SU-DHL-6 (cell line): ENCODE results near the gene LTO1.
A peak's percentile ranks its signal among the peaks of the same experiment; 100 is the strongest.

Source experiments
- H2AFZ ChIP-seq: fragments of 200-600 bp; sonication (generic); 2 replicates; pipeline ENCODE4 v1.6.1; 2014; ENCODE audit warnings: low read depth, mild to moderate bottlenecking, moderate library complexity, mixed read lengths, antibody characterized with exemption, low read length; ENCODE audit not compliant: severe bottlenecking
- H3F3A ChIP-seq: fragments of 200-600 bp; shearing (Covaris generic); 2 replicates; pipeline ENCODE4 v1.6.0; 2016; ENCODE audit warnings: antibody characterized with exemption, mild to moderate bottlenecking; ENCODE audit not compliant: insufficient read depth
- H3K27ac ChIP-seq: fragments of 200-600 bp; sonication (generic); 2 replicates; pipeline ENCODE4 v1.5.1; 2016; ENCODE audit warnings: low read depth, mild to moderate bottlenecking, low read length, moderate library complexity, mixed read lengths
- H3K27me3 ChIP-seq: fragments of 200-600 bp; sonication (generic), shearing (Covaris generic); 2 replicates; pipeline ENCODE4 v1.6.0; 2014; ENCODE audit warnings: mild to moderate bottlenecking, low read length
- H3K36me3 ChIP-seq: fragments of 200-600 bp; sonication (generic); 2 replicates; pipeline ENCODE4 v1.6.1; 2014; ENCODE audit warnings: mild to moderate bottlenecking, low read length, mixed read lengths
- H3K4me2 ChIP-seq: fragments of 300-600, 200-600 bp; shearing (Covaris generic), sonication (generic); 2 replicates; pipeline ENCODE4 v1.6.0; 2014; ENCODE audit warnings: low read length, low read depth, mild to moderate bottlenecking; ENCODE audit not compliant: poor library complexity, severe bottlenecking
- H3K4me3 ChIP-seq: fragments of 200-600 bp; sonication (generic); 2 replicates; pipeline ENCODE4 v1.5.1; 2014; ENCODE audit warnings: antibody characterized with exemption, low read length, mild to moderate bottlenecking, mixed read lengths; ENCODE audit not compliant: insufficient read depth, poor library complexity, severe bottlenecking
- H3K79me2 ChIP-seq: fragments of 200-600 bp; sonication (generic); 2 replicates; pipeline ENCODE4 v1.6.1; 2014; ENCODE audit warnings: mild to moderate bottlenecking, low read length, moderate library complexity; ENCODE audit not compliant: insufficient read depth
- H3K9ac ChIP-seq: fragments of 200-600 bp; sonication (generic); 2 replicates; pipeline ENCODE4 v1.7.0; 2014; ENCODE audit warnings: mild to moderate bottlenecking, low read length
- H3K9me2 ChIP-seq: fragments of 200-600 bp; sonication (generic); replicated peaks from 2 replicates; pipeline ENCODE4 v1.6.1; 2014; ENCODE audit warnings: low read length; ENCODE audit not compliant: insufficient read depth
- H3K9me3 ChIP-seq: fragments of 200-600 bp; sonication (generic); 2 replicates; pipeline ENCODE4 v1.6.1; 2014; ENCODE audit warnings: low read length, mixed read lengths; ENCODE audit not compliant: insufficient read depth
- H4K20me1 ChIP-seq: fragments of 200-600 bp; sonication (generic); 2 replicates; pipeline ENCODE4 v1.6.1; 2014; ENCODE audit warnings: low read depth, mild to moderate bottlenecking, antibody characterized with exemption, low read length, moderate library complexity, mixed read lengths
- EZH2phosphoT487 ChIP-seq: fragments of 200-600 bp; sonication (generic), shearing (Covaris generic); conservative IDR thresholded peaks from 2 replicates; pipeline ENCODE4 v1.6.1; 2018; ENCODE audit warnings: mild to moderate bottlenecking, antibody characterized with exemption, low read length, moderate library complexity, mixed read lengths
- TF ChIP-seq, protein P1 (sequence below): fragments of 200-600 bp; sonication (generic); IDR thresholded peaks from one replicate; pipeline ENCODE4 v1.5.1; 2017; ENCODE audit warnings: antibody characterized with exemption, mild to moderate bottlenecking, low read length, moderate library complexity; ENCODE audit not compliant: insufficient read depth, poor library complexity, severe bottlenecking

LTO1 gene

GRCh38 chr11:69642549-69642912 lies 32.6 kb downstream of the LTO1 start:
- no peak overlapping the region for H3K27ac ChIP-seq
- no peaks in the 10 kb centered on the region for H3K27me3 ChIP-seq
- H3K4me2 ChIP-seq, result peak overlapping the region; percentile 62
- no peaks in the 10 kb centered on the region for H3K36me3 ChIP-seq
- no peak for TF ChIP-seq EZH2phosphoT487
- TF ChIP-seq, protein P1, sequence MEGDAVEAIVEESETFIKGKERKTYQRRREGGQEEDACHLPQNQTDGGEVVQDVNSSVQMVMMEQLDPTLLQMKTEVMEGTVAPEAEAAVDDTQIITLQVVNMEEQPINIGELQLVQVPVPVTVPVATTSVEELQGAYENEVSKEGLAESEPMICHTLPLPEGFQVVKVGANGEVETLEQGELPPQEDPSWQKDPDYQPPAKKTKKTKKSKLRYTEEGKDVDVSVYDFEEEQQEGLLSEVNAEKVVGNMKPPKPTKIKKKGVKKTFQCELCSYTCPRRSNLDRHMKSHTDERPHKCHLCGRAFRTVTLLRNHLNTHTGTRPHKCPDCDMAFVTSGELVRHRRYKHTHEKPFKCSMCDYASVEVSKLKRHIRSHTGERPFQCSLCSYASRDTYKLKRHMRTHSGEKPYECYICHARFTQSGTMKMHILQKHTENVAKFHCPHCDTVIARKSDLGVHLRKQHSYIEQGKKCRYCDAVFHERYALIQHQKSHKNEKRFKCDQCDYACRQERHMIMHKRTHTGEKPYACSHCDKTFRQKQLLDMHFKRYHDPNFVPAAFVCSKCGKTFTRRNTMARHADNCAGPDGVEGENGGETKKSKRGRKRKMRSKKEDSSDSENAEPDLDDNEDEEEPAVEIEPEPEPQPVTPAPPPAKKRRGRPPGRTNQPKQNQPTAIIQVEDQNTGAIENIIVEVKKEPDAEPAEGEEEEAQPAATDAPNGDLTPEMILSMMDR, result no peak
- no peaks in the 10 kb centered on the region for H3F3A ChIP-seq
- no peaks in the 10 kb centered on the region for H4K20me1 ChIP-seq
- no peaks in the 10 kb centered on the region for H3K9me3 ChIP-seq
- peak overlapping the region; percentile 41 for H3K4me3 ChIP-seq
- peak overlapping the region; percentile 71 for H2AFZ ChIP-seq
- peak overlapping the region; percentile 41; the same call in 1 of the 2 replicates for H3K9ac ChIP-seq
- no peaks in the 10 kb centered on the region for H3K9me2 ChIP-seq
- no peaks in the 10 kb centered on the region for H3K79me2 ChIP-seq

GRCh38 chr11:69641681-69642548 lies 33.2 kb downstream of the LTO1 start:
- H3K27ac ChIP-seq, result no peak overlapping the region
- no peaks in the 10 kb centered on the region for H3F3A ChIP-seq

DNA sequence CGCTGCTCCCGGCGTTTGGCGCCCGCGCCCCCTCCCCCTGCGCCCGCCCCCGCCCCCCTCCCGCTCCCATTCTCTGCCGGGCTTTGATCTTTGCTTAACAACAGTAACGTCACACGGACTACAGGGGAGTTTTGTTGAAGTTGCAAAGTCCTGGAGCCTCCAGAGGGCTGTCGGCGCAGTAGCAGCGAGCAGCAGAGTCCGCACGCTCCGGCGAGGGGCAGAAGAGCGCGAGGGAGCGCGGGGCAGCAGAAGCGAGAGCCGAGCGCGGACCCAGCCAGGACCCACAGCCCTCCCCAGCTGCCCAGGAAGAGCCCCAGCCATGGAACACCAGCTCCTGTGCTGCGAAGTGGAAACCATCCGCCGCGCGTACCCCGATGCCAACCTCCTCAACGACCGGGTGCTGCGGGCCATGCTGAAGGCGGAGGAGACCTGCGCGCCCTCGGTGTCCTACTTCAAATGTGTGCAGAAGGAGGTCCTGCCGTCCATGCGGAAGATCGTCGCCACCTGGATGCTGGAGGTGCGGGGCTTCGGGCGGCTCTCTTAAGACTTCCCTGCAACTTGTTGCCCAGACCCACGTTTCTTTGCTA lies 34.1 kb downstream of the LTO1 start, which contains the start of gene CCND1:
CCND1 (plus strand) TSS at position 162 of the 587 bp plus-strand sequence; CDS start at position 320, 158 bp downstream.
- Histone ChIP-seq H3K36me3 (no peaks in the 10 kb centered on the region), H2AFZ (no peak within 1 kb of the TSS), H3K27ac (no peak within 1 kb of the TSS), H3K79me2 (no peaks in the 10 kb centered on the region), H3K4me2 (no peak within 1 kb of the TSS), H3K9ac (no peak within 1 kb of the TSS), H4K20me1 (no peaks in the 10 kb centered on the region), H3K4me3 (no peak within 1 kb of the TSS), H3K27me3 (no peaks in the 10 kb centered on the region), H3F3A (no peaks in the 10 kb centered on the region), H3K9me3 (no peaks in the 10 kb centered on the region), H3K9me2 (no peaks in the 10 kb centered on the region)
- TF ChIP-seq, protein P1, result no peak
- no peak for TF ChIP-seq EZH2phosphoT487

More at GRCh38 chr11:69641681-69642548, 33.2 kb downstream of the LTO1 start:
- no peaks in the 10 kb centered on the region for H4K20me1 ChIP-seq
- no peaks in the 10 kb centered on the region for H3K9me2 ChIP-seq
- no peaks in the 10 kb centered on the region for H3K27me3 ChIP-seq
- no peaks in the 10 kb centered on the region for H3K79me2 ChIP-seq
- H3K4me3 ChIP-seq, result no peak overlapping the region
- TF ChIP-seq, protein P1, result no peak
- no peak for TF ChIP-seq EZH2phosphoT487
- H3K9me3 ChIP-seq, result no peaks in the 10 kb centered on the region
- H3K9ac ChIP-seq, result no peak overlapping the region
- peak overlapping the region; percentile 62 for H3K4me2 ChIP-seq
- no peak overlapping the region for H2AFZ ChIP-seq
- H3K36me3 ChIP-seq, result no peaks in the 10 kb centered on the region
